ENCODE measurements around the gene KRT13.
"Not testable (repeated sequence)": the region's sequence is repeated elsewhere in the genome, so short reads cannot be mapped to it uniquely, and the experiment has no call there.

KRT13 gene

GRCh38 chr17:41505007-41505808, at the start of gene KRT13:
TSS of gene KRT13 (minus strand) at chr17:41505612. CDS start at chr17:41505550, 62 bp downstream.
- DNase-seq, result no peak

GRCh38 chr17:41553987-41554680, 48.7 kb upstream of the KRT13 start:
- no peak for DNase-seq

GRCh38 chr17:41553176-41553575, 47.8 kb upstream of the KRT13 start:
- DNase-seq, result no peak

- DNase-seq, result no peak
Observed at GRCh38 chr17:41552455-41552854, 47.0 kb upstream of the KRT13 start.

- DNase-seq, result no peak
Observed at GRCh38 chr17:41551365-41551764, 46.0 kb upstream of the KRT13 start.

DNA sequence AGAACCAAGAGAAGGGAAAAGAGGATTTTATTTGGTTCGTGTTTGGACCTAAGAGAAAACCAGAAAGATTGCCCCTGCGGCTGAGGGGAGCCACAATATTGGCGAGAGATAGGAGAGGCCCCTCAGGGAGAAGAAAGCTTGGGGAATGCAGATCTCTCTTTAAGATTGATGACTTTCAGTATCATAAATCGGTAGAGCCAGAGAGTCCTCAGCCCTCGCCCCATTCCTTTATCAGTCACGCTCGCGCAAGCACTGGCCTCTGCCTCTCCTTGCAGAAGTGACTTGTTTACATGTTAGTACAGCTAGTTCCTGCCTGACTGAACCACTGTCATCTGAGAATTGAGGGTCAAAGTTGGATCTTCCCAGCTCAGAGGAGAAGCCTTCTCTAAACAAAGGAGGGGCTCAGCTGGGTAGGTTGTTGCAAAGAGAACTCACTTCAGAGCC, 44.2 kb upstream of the KRT13 start:
- no peak for DNase-seq

GRCh38 chr17:41548844-41549595, 43.6 kb upstream of the KRT13 start:
- DNase-seq, result peak; percentile 40

GRCh38 chr17:41547921-41548843, 42.8 kb upstream of the KRT13 start:
- no peak for DNase-seq

DNA sequence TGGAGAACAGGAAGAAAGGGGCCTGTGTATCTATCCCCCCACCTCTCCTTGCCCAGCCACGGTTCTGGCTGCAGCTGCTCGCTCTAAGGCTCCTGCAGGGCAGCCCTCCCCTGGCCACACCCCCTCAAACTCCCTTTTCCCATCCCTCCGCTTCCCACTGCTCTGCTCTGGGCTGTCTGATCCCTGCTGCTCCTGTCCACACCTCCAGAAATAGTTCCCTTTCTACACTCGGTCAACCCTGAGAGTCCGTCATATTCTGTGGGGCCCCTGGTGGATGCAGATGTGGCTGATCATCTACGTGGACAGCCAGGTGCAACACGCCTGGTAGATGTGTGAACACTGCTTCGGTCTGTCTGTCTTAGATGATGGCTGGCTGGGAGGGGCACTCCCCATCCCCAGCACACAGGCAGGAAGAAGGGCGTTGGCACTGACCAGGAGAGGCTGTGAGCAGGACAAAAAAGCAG, 42.0 kb upstream of the KRT13 start:
- DNase-seq, result no peak

DNA sequence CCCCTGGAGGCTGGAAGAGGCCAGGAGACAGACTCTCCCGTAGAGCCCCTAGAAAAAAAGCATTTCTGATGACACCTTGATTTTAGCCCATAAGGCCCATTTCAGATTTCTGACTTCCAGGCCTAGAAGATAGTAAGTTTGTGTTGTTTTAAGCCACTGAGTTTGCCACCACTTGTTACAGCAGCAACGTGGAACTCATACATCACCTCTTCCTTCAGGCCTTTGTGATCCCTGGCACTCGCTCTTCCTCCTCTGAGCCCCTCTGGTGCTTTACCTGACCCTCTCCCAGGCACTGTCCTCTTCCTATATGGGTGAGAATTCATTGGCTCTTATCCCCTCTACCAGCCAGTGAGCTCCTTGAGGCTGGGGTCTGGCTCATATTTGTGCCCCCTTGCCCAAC, 41.4 kb upstream of the KRT13 start:
- DNase-seq, result no peak

- DNase-seq, result no peak
Observed at GRCh38 chr17:41545829-41546410, 40.5 kb upstream of the KRT13 start.

GRCh38 chr17:41544935-41545334, 39.5 kb upstream of the KRT13 start:
- DNase-seq, result no peak

DNA sequence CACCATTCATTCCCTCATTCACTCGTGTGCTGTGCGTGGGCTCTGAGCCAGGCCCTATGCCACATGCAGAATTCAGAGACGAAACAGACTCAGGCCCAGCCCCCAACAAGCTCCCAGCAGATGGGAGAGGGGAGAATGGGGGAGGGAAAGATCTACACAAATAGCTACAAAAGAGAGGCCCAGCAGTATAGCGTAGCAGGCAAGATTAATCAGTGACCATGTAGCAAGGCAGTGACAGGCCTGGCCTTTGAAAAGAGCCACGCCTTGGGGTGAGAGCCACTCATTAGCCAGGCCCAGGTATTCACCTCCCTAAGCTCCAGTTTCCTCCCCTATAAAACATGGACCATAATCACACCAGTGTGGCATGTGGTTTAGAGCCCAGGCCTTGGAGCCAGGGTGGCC, 39.1 kb upstream of the KRT13 start:
- no peak for DNase-seq

DNA sequence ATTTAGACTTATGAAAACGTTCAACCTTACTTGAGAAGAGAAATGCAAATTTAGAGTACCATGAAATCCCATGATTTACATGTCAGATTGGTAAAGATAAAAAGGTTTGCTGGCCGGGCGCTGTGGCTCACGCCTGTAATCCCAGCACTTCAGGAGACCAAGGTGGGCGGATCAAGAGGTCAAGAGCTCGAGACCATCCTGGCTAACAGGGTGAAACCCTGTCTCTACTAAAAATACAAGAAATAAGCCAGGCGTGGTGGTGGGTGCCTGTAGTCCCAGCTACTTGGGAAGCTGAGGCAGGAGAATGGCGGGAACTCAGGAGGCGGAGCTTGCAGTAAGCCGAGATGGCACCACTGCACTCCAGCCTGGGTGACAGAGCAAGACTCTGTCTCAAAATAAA, 37.4 kb upstream of the KRT13 start:
- not testable (repeated sequence) for DNase-seq

DNA sequence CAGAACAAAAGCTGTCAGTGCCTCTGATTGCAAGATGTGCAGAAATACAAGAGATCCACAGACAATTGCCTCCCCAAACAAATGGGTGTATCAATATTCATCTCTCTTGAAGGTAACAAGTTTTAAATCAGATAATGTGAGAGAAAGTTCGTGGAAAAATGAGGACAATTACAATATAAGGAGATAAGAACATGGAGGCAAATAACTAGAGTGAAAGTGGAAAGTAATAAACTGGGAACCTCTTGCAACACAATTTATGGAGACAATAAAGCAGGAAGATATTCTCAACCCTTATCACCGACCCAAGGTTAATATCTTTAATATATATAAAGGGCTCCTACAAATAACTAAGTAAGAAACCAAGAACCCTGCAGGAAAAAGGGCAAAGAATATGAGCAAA, 36.9 kb upstream of the KRT13 start:
- DNase-seq, result no peak

DNA sequence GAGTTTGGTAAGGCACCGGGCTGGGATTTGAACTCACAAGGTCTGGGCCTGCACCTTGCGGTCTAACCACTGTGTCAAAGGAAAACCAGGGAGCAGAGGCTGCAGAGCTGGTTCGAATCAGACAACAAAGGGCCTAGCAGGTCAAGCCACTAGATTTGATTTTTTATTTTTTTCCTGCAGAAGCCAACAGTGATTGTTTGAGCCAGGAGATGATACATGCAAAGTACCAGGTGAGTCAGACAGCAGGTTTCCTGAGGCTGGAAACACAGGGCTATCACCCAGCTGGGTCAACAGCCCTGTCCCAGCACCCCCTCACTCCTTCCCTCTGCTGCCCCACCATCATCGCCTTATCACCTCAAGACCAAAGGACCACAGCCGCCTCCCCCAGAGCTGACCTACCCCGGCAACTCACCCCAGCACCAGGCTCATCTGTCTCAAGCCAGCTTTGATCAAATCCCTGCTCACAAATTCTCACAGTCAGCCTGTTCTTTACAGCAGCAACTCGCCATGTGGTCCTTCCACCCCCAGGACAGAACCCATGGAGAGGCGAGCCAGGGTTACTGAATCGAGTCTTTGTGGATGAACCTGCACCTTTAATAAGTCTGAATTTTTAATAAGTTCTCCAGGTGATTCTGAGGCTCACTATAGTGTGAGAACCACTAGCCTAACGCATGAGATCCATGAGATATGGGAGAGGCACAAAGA, 35.7 kb upstream of the KRT13 start:
- DNase-seq, result no peak

GRCh38 chr17:41539979-41540701, 34.7 kb upstream of the KRT13 start:
- no peak for DNase-seq

DNA sequence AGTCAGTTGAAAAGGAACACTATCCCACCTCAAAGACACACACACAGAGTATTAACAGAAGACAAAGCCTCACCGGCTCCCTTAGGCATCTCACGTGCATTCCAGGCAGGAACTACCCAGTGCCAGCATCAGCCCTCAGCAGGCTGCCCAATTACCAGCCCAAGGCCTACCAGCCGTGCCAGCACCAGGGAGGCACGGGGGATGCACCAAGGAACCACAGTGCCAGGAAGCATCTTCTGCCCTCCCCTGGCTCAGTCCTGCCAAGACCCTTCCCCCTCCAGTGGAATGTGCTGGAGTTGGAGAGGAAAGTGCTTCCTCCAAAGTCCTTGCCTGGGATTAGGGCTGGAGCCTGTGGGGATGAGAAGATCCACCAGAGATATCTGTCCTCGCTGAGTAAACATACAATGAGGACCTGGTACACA, 33.7 kb upstream of the KRT13 start:
- DNase-seq, result no peak

DNA sequence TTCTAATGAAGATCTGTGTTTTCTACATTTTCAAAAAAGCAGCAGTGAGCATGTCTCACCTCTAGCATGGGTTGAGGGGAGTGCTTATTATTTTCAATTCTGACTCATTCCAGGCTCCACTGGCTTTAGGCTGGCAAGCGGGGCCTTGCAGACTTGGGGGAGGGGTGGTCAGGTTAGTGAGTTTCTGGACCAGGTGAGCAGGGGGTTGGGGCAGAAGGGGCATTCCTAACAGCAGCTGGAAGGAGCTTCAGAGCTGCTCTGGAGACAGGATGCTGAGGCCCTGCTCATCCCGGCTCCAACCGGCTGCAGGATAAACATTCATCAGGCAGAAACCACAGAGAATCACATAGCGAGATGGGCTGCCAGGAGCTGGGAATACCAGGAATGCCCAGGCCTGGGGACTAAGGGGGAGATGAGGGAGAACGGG, 33.2 kb upstream of the KRT13 start:
- no peak for DNase-seq

GRCh38 chr17:41537990-41538389, 32.6 kb upstream of the KRT13 start:
- DNase-seq, result no peak

- DNase-seq, result no peak
Observed at GRCh38 chr17:41537614-41537954, 32.2 kb upstream of the KRT13 start.
